AG09309 (cell line): Measurements from ENCODE around the gene LCP1.

Source experiments
- DNase-seq: peaks from one replicate; pipeline ENCODE4 v3.0.0-alpha.2; 2010; ENCODE audit warnings: low read depth
- H3K4me3 ChIP-seq: 2 replicates; pipeline ENCODE4 v1.5.1; 2011; ENCODE audit warnings: mild to moderate bottlenecking, low read depth, low read length, moderate library complexity; ENCODE audit not compliant: control insufficient read depth
- TF ChIP-seq, protein P1 (sequence below): IDR thresholded peaks from 2 replicates; pipeline ENCODE4 v1.5.1; 2011; ENCODE audit warnings: mild to moderate bottlenecking, low read depth, low read length, inconsistent platforms; ENCODE audit not compliant: insufficient read depth, control insufficient read depth; ENCODE audit errors: missing control alignments

LCP1 gene

DNA sequence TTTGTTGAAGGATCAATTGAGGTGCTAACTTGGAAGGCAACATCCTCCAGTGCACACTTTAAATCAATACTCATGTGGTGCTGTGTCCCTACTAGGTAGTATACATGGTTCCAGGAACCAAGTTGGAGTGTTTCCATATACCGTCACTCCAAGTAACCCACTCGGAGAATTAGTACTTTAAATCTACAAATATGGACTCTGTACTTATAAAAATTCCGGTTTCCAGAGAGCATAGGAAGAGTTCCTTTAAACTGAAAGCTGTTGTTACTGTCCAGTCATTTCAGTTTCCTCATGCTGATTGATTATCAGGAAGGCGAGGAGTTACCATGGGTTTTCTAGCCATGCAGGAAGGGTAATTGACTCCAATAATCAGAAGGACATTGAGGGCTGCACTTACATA, 84.3 kb downstream of the LCP1 start:
- TF ChIP-seq, protein P1, sequence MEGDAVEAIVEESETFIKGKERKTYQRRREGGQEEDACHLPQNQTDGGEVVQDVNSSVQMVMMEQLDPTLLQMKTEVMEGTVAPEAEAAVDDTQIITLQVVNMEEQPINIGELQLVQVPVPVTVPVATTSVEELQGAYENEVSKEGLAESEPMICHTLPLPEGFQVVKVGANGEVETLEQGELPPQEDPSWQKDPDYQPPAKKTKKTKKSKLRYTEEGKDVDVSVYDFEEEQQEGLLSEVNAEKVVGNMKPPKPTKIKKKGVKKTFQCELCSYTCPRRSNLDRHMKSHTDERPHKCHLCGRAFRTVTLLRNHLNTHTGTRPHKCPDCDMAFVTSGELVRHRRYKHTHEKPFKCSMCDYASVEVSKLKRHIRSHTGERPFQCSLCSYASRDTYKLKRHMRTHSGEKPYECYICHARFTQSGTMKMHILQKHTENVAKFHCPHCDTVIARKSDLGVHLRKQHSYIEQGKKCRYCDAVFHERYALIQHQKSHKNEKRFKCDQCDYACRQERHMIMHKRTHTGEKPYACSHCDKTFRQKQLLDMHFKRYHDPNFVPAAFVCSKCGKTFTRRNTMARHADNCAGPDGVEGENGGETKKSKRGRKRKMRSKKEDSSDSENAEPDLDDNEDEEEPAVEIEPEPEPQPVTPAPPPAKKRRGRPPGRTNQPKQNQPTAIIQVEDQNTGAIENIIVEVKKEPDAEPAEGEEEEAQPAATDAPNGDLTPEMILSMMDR = no peak
- no peak overlapping the region for H3K4me3 ChIP-seq
- no peak for DNase-seq

- TF ChIP-seq, protein P1 = no peak
- no peak for DNase-seq
- H3K4me3 ChIP-seq = no peak overlapping the region
Observed at GRCh38 chr13:46097015-46097414, 85.0 kb downstream of the LCP1 start.

DNA sequence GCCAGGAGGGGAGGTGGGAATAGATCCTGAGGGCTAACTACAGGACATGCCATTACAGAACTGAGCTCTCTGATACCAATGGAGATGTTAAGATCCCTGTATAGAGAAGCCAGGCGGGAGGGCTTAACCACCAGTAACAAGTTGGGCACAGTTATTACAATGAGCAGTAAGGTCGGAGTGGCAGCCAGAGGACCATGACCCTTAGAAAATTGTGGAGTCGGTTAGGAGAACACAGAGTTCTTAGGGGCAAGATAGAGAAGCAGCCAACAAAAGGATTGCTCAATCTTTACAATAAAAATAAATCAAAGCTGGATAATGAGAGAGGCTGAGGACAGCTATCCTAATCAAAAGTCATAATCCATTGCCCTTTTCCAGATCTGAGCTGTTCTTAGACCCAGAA, 87.5 kb downstream of the LCP1 start:
- TF ChIP-seq, protein P1 = no peak

DNA sequence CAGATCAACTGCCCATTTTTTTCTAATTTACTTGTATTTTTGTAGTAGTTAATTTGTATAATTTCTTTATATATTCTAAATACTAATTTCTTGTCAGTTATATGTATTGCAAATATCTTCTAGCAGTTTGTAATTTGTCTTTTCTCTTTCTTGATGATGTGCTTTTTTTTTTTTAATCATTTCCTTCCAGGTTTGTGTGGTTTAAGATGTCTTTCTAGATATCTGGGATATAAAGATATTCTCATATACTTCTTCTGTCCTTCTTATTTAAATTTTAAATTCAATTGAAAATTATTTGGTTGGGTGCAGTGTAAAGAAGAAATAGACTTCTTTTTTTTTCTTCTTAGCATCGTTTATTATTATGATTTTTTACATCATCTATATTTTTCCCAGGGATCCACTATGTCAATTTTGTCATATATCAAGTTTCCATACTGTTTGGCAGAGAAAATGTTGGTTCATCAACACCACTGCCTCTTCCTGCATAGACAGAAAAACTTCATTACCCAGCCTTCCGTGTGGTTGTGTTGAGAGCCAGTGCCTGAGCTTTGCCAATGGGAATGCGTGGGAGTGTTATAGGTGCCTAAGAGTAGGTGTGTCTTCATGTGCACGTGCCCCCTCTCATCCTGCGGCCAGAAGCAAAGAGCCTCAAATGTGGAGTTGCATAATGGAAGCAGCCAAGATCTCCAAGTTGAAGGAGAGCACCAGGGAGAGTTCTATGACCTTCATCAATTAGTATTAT, 93.0 kb downstream of the LCP1 start:
- no peak overlapping the region for H3K4me3 ChIP-seq
- TF ChIP-seq, protein P1 = no peak
- DNase-seq = no peak

More for the DNA sequence above, 87.5 kb downstream of the LCP1 start:
- H3K4me3 ChIP-seq = no peak overlapping the region
- no peak for DNase-seq

DNA sequence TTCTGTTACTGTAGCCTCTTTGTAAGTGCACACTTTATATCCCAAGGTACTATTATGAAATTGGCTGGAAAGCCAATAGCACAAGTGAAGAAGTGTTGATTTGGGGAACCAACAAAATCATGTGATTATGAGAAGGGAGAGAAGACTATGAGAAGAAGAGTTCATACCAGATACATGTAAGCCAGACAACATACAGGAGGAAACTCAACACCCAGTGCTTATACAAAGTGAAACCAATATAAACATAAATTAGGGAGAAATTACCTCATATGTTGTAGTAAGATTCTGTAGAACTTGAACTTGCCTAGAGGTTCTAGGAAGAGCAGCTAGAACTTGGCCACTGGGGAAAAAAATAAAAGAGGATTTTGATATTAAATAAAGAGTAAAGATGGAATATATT, 94.5 kb downstream of the LCP1 start:
- no peak overlapping the region for H3K4me3 ChIP-seq
- DNase-seq = no peak
- TF ChIP-seq, protein P1 = no peak

- H3K4me3 ChIP-seq = no peak overlapping the region
- TF ChIP-seq, protein P1 = no peak
- DNase-seq = no peak
Observed at GRCh38 chr13:46086985-46087384, 95.0 kb downstream of the LCP1 start.
